ENCODE measurements around the gene MPV17L. TPM values are rescaled to one million over a fixed set of nuclear protein-coding genes. Genes with fewer than 3 reads are reported as not detected.
"Not testable (repeated sequence)": the region's sequence is repeated elsewhere in the genome, so short reads cannot be mapped to it uniquely, and the experiment has no call there.

Gene MPV17L
- 0.17 and 0.55 TPM in 2 replicates for total RNA-seq

DNA sequence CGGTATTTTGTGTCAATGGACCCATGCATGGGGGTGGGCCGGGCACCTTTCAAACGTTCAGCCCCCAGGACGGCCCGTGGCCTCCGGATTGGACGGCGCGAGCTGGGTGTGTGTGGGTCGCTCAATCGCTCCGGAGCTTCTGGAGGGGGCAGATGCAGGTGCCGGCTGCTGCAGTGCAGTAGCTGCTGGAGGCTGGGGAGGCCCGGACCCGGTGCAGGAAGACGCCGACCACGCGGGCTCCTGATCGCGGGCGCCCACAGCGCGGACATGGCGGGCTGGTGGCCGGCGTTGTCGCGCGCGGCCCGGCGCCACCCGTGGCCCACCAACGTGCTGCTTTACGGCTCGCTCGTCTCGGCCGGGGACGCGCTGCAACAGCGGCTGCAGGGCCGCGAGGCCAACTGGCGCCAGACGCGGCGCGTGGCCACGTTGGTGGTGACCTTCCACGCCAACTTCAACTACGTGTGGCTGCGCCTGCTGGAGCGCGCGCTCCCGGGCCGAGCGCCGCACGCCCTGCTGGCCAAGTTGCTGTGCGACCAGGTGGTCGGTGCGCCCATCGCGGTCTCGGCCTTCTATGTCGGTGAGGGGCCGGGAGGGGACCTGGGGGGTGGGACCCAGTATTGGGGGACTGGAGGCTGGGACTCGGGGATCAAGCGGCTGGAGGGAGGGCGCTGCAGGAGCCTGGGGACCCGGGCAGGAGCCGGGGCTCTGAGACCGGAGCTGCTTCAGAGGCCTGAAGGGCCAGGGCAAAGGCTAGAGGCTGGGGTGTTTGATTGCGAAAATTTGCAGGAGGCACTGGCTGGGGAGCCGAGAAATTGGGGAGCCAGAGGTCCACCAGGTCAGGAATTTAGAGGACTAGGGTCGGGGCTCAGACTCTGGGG, at the start of gene MPV17L:
Gene MPV17L, plus strand, starts transcription at position 124 of the 878 bp plus-strand sequence. Its CDS starts 144 bp downstream, at position 268.
- peak within 1 kb of the TSS; percentile 52 for H3K4me3 Mint-ChIP-seq
- not testable (repeated sequence) for H3K36me3 Mint-ChIP-seq (ENCODE audit: low read depth); H3K9me3 Mint-ChIP-seq

GRCh38 chr16:15348721-15349120, 46.8 kb upstream of the MPV17L start:
- H3K27me3 Mint-ChIP-seq; DNase-seq; H3K4me1 Mint-ChIP-seq; intact Hi-C loops (cut with micrococcal nuclease); POLR2A ChIA-PET; ATAC-seq (ENCODE audit: low read depth); H3K27ac Mint-ChIP-seq; H3K4me3 Mint-ChIP-seq; H3K9me3 Mint-ChIP-seq; H3K36me3 Mint-ChIP-seq (ENCODE audit: low read depth); CTCF ChIA-PET: not testable (repeated sequence)

More for the DNA sequence above, at the start of gene MPV17L:
- ATAC-seq (ENCODE audit: low read depth) (peak; percentile 66), DNase-seq (peak; percentile 20)
- CTCF ChIA-PET; intact Hi-C loops (cut with micrococcal nuclease); H3K27ac Mint-ChIP-seq; H3K4me1 Mint-ChIP-seq; POLR2A ChIA-PET: not testable (repeated sequence)
- peaks cover 14% of the 10 kb centered on the region for H3K27me3 Mint-ChIP-seq

GRCh38 chr16:15351251-15351650, 44.3 kb upstream of the MPV17L start:
- H3K27ac Mint-ChIP-seq; ATAC-seq (ENCODE audit: low read depth); H3K36me3 Mint-ChIP-seq (ENCODE audit: low read depth); POLR2A ChIA-PET; intact Hi-C loops (cut with micrococcal nuclease); H3K27me3 Mint-ChIP-seq; H3K4me1 Mint-ChIP-seq; DNase-seq; H3K4me3 Mint-ChIP-seq; H3K9me3 Mint-ChIP-seq; CTCF ChIA-PET: not testable (repeated sequence)

- H3K27ac Mint-ChIP-seq; H3K4me3 Mint-ChIP-seq; ATAC-seq (ENCODE audit: low read depth); H3K36me3 Mint-ChIP-seq (ENCODE audit: low read depth); H3K4me1 Mint-ChIP-seq; CTCF ChIA-PET; intact Hi-C loops (cut with micrococcal nuclease); H3K27me3 Mint-ChIP-seq; DNase-seq; POLR2A ChIA-PET; H3K9me3 Mint-ChIP-seq: not testable (repeated sequence)
Observed at GRCh38 chr16:15351745-15352144, 43.8 kb upstream of the MPV17L start.

- ATAC-seq (ENCODE audit: low read depth); CTCF ChIA-PET; POLR2A ChIA-PET; DNase-seq; H3K9me3 Mint-ChIP-seq; H3K4me1 Mint-ChIP-seq; H3K36me3 Mint-ChIP-seq (ENCODE audit: low read depth); intact Hi-C loops (cut with micrococcal nuclease); H3K27ac Mint-ChIP-seq; H3K4me3 Mint-ChIP-seq; H3K27me3 Mint-ChIP-seq: not testable (repeated sequence)
Observed at GRCh38 chr16:15352852-15353251, 42.7 kb upstream of the MPV17L start.

DNA sequence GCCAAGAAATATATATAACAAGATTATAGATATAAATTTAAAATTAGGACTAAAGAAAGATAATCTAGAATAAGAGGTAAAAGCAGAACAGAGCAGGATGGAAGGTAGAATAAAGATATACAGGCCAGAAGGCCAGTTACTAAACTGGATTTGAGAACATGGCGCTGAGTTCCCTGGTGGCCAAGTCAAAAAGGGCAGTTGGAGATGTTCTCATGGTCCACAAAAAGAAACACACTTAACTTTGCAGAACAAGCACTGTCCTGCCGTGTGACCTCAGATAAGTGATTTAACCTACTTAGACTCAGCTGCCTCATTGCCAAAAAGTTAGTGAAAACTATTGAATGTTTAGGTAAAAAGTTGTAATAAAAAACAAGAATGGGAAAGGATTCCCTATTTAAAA, 40.7 kb upstream of the MPV17L start:
- H3K4me3 Mint-ChIP-seq; intact Hi-C loops (cut with micrococcal nuclease); H3K9me3 Mint-ChIP-seq; DNase-seq; ATAC-seq (ENCODE audit: low read depth); H3K27me3 Mint-ChIP-seq; CTCF ChIA-PET; H3K36me3 Mint-ChIP-seq (ENCODE audit: low read depth); H3K4me1 Mint-ChIP-seq; H3K27ac Mint-ChIP-seq; POLR2A ChIA-PET: not testable (repeated sequence)

- CTCF ChIA-PET; H3K27me3 Mint-ChIP-seq; intact Hi-C loops (cut with micrococcal nuclease); H3K4me3 Mint-ChIP-seq; H3K27ac Mint-ChIP-seq; H3K36me3 Mint-ChIP-seq (ENCODE audit: low read depth); DNase-seq; POLR2A ChIA-PET; H3K9me3 Mint-ChIP-seq; H3K4me1 Mint-ChIP-seq; ATAC-seq (ENCODE audit: low read depth): not testable (repeated sequence)
Observed at GRCh38 chr16:15357495-15357894, 38.1 kb upstream of the MPV17L start.

GRCh38 chr16:15378194-15378593, 17.4 kb upstream of the MPV17L start, which contains the start of gene NPIPA5:
Gene NPIPA5 (minus strand): TSS chr16:15378294. CDS start chr16:15378294, 0 bp downstream.
- H3K27ac Mint-ChIP-seq; H3K4me1 Mint-ChIP-seq; H3K4me3 Mint-ChIP-seq; H3K27me3 Mint-ChIP-seq; H3K9me3 Mint-ChIP-seq; DNase-seq; intact Hi-C loops (cut with micrococcal nuclease); H3K36me3 Mint-ChIP-seq (ENCODE audit: low read depth); CTCF ChIA-PET; ATAC-seq (ENCODE audit: low read depth); POLR2A ChIA-PET: not testable (repeated sequence)

DNA sequence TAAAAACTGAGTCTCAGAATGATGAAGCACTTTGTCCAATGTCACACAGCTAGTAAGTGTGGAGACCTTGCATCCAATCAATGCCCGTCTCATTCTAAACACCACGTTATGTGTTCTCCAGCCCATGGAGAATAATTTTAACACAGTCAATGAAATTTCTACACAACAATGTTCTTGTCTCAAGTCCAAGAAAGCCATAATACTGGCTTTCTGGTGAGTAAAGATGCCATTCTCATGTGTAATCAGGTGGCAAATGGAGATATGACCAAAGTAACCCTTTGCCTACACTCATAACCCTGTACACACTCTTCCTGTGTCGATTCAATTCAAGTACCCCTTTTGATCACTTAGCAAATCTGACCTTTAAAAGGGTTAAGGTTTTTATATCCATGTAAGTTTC, 12.7 kb upstream of the MPV17L start:
- POLR2A ChIA-PET; DNase-seq; H3K27me3 Mint-ChIP-seq; ATAC-seq (ENCODE audit: low read depth); H3K4me1 Mint-ChIP-seq; H3K36me3 Mint-ChIP-seq (ENCODE audit: low read depth); intact Hi-C loops (cut with micrococcal nuclease); H3K4me3 Mint-ChIP-seq; CTCF ChIA-PET; H3K27ac Mint-ChIP-seq; H3K9me3 Mint-ChIP-seq: not testable (repeated sequence)

DNA sequence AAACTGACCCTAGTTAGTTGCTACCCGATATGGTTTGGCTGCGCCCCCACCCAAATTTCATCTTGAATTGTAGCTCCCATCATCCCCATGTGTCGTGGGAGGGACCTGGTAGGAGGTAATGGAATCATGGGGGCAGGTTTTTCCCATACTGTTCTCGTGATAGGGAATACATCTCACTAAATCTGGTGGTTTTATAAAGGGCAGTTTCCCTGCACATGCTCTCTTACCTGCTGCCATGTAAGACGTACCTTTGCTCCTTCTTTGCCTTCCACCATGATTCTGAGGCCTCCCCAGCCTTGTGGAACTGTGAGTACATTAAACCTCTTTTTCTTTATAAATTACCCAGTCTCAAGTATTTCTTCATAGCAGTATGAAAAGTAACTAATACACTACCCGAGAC, 7.5 kb upstream of the MPV17L start:
- ATAC-seq (ENCODE audit: low read depth); H3K36me3 Mint-ChIP-seq (ENCODE audit: low read depth); H3K4me1 Mint-ChIP-seq; POLR2A ChIA-PET; CTCF ChIA-PET; H3K27ac Mint-ChIP-seq; H3K9me3 Mint-ChIP-seq; intact Hi-C loops (cut with micrococcal nuclease); DNase-seq; H3K4me3 Mint-ChIP-seq: not testable (repeated sequence)
- peaks cover 10% of the 10 kb centered on the region for H3K27me3 Mint-ChIP-seq

GRCh38 chr16:15389916-15390315, 5.6 kb upstream of the MPV17L start:
- H3K27ac Mint-ChIP-seq; H3K36me3 Mint-ChIP-seq (ENCODE audit: low read depth); H3K9me3 Mint-ChIP-seq; ATAC-seq (ENCODE audit: low read depth); H3K4me1 Mint-ChIP-seq; H3K4me3 Mint-ChIP-seq; intact Hi-C loops (cut with micrococcal nuclease); POLR2A ChIA-PET; CTCF ChIA-PET; DNase-seq: not testable (repeated sequence)
- H3K27me3 Mint-ChIP-seq, result peaks cover 12% of the 10 kb centered on the region

GRCh38 chr16:15393025-15393424, 2.5 kb upstream of the MPV17L start:
- H3K27me3 Mint-ChIP-seq, result peaks cover 17% of the 10 kb centered on the region
- H3K9me3 Mint-ChIP-seq; H3K4me1 Mint-ChIP-seq; H3K36me3 Mint-ChIP-seq (ENCODE audit: low read depth); H3K4me3 Mint-ChIP-seq; H3K27ac Mint-ChIP-seq; CTCF ChIA-PET; ATAC-seq (ENCODE audit: low read depth); POLR2A ChIA-PET; intact Hi-C loops (cut with micrococcal nuclease); DNase-seq: not testable (repeated sequence)
